ENCODE results near the gene ANKRD10. TPM values are rescaled to one million over a fixed set of nuclear protein-coding genes. Genes with fewer than 3 reads are reported as not detected.

The ANKRD10 gene
- total RNA-seq, 1 donor from 2014 or later = 212 TPM

- H3K9me3 Mint-ChIP-seq = no peaks in the 10 kb centered on the region
- no peak for DNase-seq (ENCODE audit: low spot score)
Measured at GRCh38 chr13:110834572-110834971, 80.3 kb downstream of the ANKRD10 start.

GRCh38 chr13:110832531-110832930 is 82.3 kb downstream of the ANKRD10 start:
- Histone ChIP-seq H3K4me3 (no peak overlapping the region), H3K36me3 (no peaks in the 10 kb centered on the region), H3K79me2 (ENCODE audit: low read depth) (no peaks in the 10 kb centered on the region), H3K4me2 (no peak overlapping the region), H3K9me3 (ENCODE audit: low read depth) (no peaks in the 10 kb centered on the region), H4K20me1 (ENCODE audit: low read depth) (no peaks in the 10 kb centered on the region), H2AFZ (replicated peaks) (no peak overlapping the region), H3K27ac (no peak overlapping the region), H3K4me1 (no peaks in the 10 kb centered on the region), H3K9ac (no peak overlapping the region), H3K27me3 (no peaks in the 10 kb centered on the region), H3F3A (ENCODE audit: low read depth) (no peaks in the 10 kb centered on the region)
- Mint-ChIP-seq H3K27ac (no peak overlapping the region), H3K4me1 (peaks cover 6% of the 10 kb centered on the region), H3K27me3 (ENCODE audit: insufficient read depth, low read depth) (peaks cover 8% of the 10 kb centered on the region), H3K36me3 (no peaks in the 10 kb centered on the region), H3K9me3 (peaks cover 3% of the 10 kb centered on the region), H3K4me3 (no peak overlapping the region)
- no peak for DNase-seq (ENCODE audit: low spot score)
- TF ChIP-seq CTCF (IDR thresholded peaks at IDR 0.05) (no peak), EZH2phosphoT487 (IDR thresholded peaks at IDR 0.05) (no peak), EZH2 (IDR thresholded peaks at IDR 0.05) (no peak)

More at GRCh38 chr13:110834572-110834971, 80.3 kb downstream of the ANKRD10 start:
- H3K27me3 ChIP-seq = no peaks in the 10 kb centered on the region
- H3K27me3 Mint-ChIP-seq (ENCODE audit: insufficient read depth, low read depth) = peaks cover 8% of the 10 kb centered on the region
- no peak overlapping the region for H3K4me3 Mint-ChIP-seq
- H2AFZ ChIP-seq (replicated peaks) = no peak overlapping the region
- no peaks in the 10 kb centered on the region for H3K4me1 ChIP-seq
- no peak overlapping the region for H3K4me3 ChIP-seq
- peaks cover 6% of the 10 kb centered on the region for H3K4me1 Mint-ChIP-seq
- H3K36me3 Mint-ChIP-seq = no peaks in the 10 kb centered on the region
- H3K27ac Mint-ChIP-seq = no peak overlapping the region
- TF ChIP-seq CTCF (IDR thresholded peaks at IDR 0.05) = no peak
- TF ChIP-seq EZH2 (IDR thresholded peaks at IDR 0.05) = no peak
- no peaks in the 10 kb centered on the region for H3K36me3 ChIP-seq
- H3K27ac ChIP-seq = no peak overlapping the region
- no peaks in the 10 kb centered on the region for H3F3A ChIP-seq (ENCODE audit: low read depth)
- H4K20me1 ChIP-seq (ENCODE audit: low read depth) = no peaks in the 10 kb centered on the region
- H3K4me2 ChIP-seq = no peak overlapping the region
- H3K79me2 ChIP-seq (ENCODE audit: low read depth) = no peaks in the 10 kb centered on the region
- H3K9ac ChIP-seq = no peak overlapping the region
- no peaks in the 10 kb centered on the region for H3K9me3 ChIP-seq (ENCODE audit: low read depth)

GRCh38 chr13:110832205-110832479 is 82.7 kb downstream of the ANKRD10 start:
- H3K4me2 ChIP-seq = no peak overlapping the region
- no peaks in the 10 kb centered on the region for H3K9me3 ChIP-seq (ENCODE audit: low read depth)
- H3K4me3 Mint-ChIP-seq = no peak overlapping the region
- no peaks in the 10 kb centered on the region for H3F3A ChIP-seq (ENCODE audit: low read depth)
- no peak overlapping the region for H3K4me3 ChIP-seq
- no peaks in the 10 kb centered on the region for H4K20me1 ChIP-seq (ENCODE audit: low read depth)
- peaks cover 3% of the 10 kb centered on the region for H3K9me3 Mint-ChIP-seq
- H3K27ac Mint-ChIP-seq = no peak overlapping the region
- DNase-seq (ENCODE audit: low spot score) = no peak
- no peak overlapping the region for H2AFZ ChIP-seq (replicated peaks)
- TF ChIP-seq CTCF (IDR thresholded peaks at IDR 0.05) = no peak
- TF ChIP-seq EZH2phosphoT487 (IDR thresholded peaks at IDR 0.05) = no peak
- no peaks in the 10 kb centered on the region for H3K79me2 ChIP-seq (ENCODE audit: low read depth)
- H3K9ac ChIP-seq = no peak overlapping the region
- peaks cover 8% of the 10 kb centered on the region for H3K27me3 Mint-ChIP-seq (ENCODE audit: insufficient read depth, low read depth)
- H3K4me1 ChIP-seq = no peaks in the 10 kb centered on the region
- peaks cover 6% of the 10 kb centered on the region for H3K4me1 Mint-ChIP-seq
- H3K36me3 Mint-ChIP-seq = no peaks in the 10 kb centered on the region
- no peak overlapping the region for H3K27ac ChIP-seq
- no peaks in the 10 kb centered on the region for H3K36me3 ChIP-seq
- no peaks in the 10 kb centered on the region for H3K27me3 ChIP-seq
